8988T (cell line): ENCODE data around the gene MC1R.
"Not testable (repeated sequence)": the region's sequence is repeated elsewhere in the genome, so short reads cannot be mapped to it uniquely, and the experiment has no call there.

Source experiments
- DNase-seq: peaks from one replicate; pipeline ENCODE4 v3.0.0; 2011

The MC1R gene

DNA sequence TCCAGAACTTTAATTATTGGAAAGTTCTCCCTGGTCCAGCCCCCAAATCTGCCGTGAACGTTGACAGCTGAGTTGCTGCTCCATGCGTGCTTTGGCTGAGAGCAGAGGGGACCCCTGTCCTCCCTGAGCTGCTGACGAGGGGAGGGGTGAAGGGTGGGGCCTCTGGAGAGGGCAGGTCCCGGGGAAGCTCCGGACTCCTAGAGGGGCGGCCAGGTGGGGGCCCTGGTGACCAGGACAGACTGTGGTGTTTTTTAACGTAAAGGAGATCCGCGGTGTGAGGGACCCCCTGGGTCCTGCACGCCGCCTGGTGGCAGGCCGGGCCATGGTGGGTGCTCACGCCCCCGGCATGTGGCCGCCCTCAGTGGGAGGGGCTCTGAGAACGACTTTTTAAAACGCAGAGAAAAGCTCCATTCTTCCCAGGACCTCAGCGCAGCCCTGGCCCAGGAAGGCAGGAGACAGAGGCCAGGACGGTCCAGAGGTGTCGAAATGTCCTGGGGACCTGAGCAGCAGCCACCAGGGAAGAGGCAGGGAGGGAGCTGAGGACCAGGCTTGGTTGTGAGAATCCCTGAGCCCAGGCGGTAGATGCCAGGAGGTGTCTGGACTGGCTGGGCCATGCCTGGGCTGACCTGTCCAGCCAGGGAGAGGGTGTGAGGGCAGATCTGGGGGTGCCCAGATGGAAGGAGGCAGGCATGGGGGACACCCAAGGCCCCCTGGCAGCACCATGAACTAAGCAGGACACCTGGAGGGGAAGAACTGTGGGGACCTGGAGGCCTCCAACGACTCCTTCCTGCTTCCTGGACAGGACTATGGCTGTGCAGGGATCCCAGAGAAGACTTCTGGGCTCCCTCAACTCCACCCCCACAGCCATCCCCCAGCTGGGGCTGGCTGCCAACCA lies at the start of gene MC1R:
Gene MC1R (plus strand): TSS at position 410 of the 895 bp plus-strand sequence. CDS start 397 bp downstream, at position 807.
- peak; percentile 91 for DNase-seq

DNA sequence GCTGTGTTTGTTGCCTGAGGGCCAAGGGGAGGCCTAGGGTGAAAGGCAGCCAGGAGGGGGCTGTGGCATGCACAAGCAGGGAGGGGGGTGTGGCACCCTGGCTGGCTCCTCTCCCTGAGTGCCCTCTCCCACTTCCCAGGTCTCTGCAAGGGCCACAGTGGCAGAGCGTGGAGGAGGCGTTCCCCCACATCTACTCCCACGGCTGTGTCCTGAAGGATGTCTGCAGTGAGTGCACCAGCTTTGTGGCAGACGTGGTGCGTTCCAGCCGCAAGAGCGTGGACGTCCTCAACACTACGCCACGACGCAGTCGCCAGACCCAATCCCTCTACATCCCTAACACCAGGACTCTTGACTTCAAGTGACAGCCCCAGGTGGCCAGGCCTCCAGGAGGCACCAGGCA lies 48.8 kb upstream of the MC1R start:
- DNase-seq = no peak

DNA sequence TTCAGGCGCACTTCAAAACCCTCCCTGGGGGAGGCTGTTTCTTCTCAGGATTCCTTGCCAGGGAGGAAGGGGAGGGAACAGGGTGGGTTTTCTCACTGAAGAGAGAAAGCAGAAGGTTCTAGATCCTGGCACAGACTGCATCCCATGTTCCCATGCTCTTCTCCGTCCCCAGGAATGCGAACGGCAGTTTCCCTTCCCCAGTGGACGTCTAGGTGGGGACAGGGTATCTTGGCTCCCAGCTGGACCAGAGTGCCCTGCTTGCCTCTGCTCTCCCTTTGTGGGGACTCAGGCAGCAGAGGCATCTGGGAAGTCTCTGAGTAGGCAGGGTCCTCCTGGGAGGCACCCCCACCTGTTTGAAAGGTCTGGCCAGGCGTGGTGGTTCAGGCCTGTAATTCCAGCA lies 48.2 kb upstream of the MC1R start:
- DNase-seq = no peak

DNA sequence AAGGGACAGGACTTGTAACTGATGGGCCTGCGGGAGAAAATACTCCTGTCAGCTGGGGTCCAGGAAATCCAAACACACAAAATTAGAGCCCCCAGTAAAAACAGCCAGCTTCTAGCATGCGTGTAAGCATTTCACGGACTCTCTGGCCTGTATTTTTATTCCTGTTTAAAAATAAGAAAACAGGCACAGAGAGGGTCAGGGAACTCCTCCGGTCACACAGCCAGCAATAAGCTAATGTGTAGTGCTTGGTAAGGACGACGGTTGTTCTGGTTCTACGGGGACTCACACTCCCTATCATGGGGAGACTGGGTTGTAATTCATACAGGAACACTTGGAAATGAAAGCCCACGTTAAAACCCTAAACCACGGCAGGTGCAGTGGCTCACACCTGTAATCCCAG lies 46.8 kb upstream of the MC1R start:
- no peak for DNase-seq

DNA sequence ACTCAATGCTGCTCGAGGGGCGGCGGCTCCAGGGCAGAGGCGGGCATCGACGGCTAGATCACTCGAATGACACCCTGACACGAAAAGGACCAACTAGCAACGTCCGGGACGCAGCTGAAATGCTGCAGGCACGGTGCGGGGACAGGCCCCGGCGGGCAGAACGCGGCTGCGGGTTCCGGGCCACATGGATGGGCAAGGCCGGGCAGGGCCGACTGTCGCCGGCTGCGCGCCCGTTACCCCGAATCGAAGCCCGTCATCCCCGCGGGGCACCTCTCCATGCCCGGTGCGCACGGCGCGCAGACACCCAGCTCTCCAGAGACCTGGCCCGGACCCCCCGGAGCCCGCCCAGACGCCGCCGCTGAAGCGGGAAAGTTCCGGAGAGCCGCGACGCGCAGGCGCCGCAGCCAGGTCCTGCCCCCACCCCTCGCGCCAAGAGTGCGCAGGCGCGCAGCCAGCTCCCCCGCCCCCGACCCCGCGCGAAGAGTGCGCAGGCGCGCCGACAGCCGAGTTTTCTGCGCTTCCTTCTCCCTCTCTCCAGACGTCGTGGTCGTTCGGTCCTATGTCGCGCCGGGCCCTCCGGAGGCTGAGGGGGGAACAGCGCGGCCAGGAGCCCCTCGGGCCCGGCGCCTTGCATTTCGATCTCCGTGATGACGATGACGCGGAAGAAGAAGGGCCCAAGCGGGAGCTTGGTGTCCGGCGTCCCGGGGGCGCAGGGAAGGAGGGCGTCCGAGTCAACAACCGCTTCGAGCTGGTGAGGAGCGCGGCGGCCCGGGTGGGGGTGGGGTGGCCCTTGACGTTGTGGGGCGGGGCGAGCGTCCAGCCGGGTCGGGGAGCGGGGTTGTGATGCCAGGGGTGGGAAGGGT lies 45.3 kb upstream of the MC1R start, which contains the start of gene TCF25:
Gene TCF25 (plus strand): TSS at position 484 of the 863 bp plus-strand sequence. CDS start 76 bp downstream, at position 560.
- DNase-seq = peak; percentile 89

DNA sequence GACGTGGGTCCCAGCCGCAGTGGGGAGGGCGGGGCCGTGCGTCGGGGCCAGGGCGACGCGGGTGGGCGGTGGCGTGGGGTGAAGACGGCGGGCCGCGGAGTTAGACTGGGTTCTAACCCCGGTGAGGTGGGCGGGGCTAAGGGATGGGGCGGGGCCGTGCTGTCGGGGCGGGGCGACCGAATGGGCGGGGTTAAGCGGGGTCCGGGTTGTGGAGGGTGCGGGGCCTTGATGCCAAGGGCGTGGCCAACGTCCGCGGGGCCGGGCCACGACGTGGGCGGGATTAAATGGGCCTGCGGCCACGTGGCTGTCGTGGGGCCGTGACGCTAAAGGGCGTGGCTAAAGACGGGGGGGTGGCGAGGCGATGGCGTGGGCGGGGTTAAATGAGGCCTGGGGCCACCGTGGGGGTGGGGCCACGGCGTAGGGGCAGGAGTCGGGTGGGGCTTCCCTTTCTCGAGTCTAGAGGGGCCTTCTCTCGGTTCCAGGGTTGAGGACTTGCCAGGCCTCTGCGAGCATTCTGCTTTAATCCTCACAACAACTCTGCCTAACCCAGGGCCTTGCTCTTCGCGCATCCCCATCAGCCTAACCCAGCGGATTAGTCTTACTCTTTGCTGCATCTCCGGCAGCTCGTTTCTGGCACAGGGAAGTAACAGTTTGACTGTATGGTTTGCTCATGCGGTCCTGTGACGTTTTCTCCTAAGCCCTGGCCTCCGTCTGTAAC lies 44.5 kb upstream of the MC1R start:
- DNase-seq = peak; percentile 91

DNA sequence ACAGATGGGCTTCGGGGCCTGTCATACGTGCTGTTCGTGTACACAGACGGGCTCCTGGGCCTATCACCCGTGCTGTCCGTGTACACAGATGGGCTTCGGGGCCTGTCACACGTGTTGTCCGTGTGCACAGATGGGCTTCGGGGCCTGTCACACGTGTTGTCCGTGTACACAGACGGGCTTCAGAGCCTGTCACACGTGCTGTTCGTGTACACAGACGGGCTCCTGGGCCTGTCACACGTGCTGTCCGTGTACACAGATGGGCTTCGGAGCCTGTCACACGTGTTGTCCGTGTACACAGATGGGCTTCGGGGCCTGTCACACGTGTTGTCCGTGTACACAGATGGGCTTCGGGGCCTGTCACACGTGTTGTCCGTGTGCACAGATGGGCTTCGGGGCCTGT lies 39.5 kb upstream of the MC1R start:
- DNase-seq = not testable (repeated sequence)

DNA sequence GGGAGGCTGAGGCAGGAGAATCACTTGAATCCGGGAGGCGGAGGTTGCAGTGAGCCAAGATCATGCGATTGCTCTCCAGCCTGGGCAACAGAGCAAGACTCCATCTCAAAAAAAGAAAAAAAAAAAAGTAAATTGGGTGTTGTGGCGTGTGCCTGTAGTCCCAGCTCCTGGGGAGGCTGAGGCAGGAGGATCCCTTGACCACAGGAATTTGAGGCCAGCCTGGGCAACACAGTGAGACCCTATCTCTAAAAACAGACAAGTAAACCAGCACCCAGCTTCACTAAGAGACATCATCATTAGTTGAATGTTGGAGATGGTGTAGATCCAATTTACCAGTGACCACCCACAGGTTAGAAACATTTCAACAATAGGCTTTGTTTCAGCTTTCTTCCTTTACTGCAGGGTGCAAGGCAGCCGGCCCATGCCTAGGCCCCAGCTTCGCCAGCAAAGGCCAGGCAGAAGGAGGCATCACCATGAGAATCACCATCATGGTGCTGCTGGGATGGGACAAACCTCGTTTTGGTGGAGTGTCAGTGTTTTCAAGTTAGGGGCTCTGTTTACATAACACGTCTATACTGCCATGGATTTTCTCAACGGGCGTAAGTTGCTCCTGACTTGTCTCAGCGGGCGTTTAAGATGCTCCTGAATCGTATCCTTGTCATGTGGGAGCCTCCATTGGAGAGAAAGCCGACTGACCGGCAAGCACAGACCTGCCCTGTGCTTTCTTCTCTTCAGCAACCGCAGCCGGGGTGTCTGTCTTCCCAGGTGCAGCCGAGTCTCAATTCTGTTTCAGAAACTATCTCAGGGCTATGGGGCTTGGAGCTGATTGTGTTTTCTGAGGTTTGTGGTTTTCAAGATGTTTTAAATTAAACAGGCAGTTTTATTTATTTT lies 37.9 kb upstream of the MC1R start:
- DNase-seq = no peak

DNA sequence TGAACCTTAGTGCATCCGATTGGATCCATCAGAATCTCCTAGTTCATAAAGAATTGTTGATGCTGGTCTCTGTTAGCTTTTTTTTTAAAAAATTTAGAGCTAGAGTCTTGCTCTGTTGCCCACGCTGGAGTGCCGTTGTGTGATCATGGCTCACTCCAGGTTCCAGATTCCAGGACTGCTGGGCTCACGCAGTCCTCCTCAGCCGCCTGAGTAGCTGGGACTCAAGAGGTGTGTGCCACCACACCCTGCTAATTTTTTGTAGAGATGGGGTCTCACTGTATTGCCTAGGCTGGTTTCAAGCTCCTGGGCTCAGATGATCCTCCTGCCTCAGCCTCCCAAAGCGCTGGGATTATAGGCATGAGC lies 37.3 kb upstream of the MC1R start:
- DNase-seq = no peak

DNA sequence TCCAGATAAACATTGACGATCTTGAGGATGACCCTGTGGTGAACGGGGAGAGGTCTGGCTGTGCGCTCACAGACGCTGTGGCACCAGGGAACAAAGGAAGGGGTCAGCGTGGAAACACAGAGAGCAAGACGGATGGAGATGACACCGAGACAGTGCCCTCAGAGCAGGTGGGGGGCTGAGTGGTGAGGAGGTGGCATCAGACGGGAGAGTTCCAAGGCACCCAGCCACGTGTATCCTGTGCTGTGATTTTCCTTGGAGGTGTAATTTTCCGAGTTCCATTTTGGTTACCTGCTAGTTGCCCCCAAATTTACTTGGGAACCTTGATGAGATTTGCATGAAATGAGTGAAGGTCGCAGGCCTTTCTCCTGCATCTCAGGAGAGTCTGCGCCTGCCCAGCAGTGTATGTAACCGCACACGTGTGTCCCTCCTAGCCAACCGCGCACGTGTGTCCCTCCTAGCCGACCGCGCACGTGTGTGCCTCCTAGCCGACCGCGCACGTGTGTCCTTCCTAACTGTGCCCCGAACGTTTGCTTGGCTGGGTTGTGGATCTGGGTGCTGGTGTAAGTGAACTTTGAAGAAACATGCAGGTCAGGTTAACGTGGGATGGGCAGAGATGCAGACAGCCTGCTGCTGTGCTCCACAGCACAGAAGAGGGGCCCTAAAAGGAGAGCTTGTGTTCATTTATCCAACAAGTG lies 35.2 kb upstream of the MC1R start:
- DNase-seq = no peak

DNA sequence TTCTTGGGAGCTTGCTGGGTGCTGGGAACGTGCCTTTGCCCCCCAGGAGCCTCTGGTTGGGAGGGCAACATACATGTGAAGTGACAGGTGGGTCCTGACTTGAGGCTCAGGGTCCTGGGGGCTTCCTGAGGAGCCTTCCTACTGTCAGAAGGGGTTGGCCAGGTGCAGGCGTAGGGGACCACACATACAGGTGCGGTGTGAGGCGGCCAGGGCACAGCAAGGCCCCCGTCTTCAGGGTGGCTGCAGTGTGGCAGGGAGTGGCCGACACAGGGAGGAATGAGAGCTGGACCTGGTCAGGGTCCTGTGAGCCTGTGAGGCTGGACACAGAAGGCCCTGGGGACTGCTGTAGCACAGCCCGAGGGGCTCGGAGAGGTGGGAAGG lies 34.6 kb upstream of the MC1R start:
- no peak for DNase-seq

DNA sequence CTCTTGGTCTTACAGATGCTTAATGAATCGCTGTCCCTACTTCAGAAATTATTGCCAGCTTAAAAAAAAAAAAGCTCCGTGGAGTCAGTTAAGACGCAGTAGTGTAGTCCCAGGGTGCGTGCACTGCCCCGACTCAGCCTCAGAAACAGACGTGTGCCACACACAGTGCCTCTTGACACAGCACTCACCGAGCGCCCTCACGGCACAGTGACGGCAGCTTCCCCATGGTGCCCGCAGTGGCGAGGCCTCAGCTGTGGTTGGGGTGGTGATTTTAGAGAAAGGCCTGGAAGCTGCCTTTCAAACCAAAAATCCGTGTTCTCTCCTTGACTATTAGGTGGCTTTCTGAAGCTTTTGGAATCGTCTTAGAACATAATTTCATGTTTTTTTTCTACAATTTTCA lies 31.4 kb upstream of the MC1R start:
- DNase-seq = no peak

DNA sequence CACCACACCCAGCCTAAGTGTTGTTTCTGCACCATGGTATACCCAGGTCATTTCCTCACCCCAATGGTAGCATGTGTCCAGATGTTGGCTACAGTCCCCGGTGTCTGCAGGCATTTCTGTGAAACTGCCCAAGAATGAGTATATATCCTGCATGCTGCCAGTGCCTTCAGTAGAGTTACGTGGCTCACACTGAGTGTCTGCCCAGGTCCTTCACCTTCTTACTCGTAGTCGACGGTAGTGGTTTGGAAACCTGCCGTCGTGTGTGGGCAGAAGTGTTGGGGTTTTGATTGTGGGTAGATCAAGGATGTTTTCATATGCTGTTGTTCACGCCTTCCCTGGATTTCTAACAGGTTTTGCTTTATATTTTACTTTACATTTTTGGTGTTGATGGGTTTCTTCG lies 28.5 kb upstream of the MC1R start:
- no peak for DNase-seq

DNA sequence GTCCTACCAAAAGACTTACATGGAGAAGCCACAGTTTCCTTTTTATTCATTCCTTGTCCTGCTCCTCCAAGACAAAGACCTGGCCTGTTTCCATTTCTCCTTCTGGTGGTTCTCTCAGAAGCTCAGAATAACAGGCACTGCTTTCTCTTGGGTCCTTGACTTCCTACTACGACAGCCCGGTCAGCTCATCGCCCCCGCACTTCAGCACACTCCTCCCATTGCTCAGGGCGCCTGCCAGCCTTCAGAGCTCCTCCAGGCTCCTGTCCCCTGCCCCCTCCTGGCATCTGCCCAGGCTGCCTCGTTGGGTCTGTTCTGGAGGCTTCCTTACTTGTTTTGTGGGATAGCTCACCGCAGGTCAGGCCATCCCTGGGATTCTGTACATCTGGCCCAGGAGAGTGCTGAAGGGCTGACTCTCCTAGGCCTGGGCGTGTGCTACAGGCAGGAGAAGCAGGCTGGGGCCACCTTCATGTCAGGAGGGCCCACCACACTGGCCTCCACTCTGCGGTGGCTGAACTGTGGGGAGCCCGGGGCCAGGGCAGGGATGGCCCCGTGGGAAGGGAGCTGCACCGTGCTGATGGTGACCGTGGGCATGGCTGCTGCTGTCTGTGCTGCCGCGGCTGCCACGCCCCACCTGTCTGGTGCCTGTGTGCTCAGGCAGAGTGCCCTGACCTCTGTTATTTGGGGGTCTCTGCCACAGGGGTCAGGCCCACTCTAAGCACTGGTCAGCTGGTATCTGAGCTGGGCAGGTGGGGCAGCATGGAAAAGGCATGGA lies 27.6 kb upstream of the MC1R start:
- DNase-seq = no peak

DNA sequence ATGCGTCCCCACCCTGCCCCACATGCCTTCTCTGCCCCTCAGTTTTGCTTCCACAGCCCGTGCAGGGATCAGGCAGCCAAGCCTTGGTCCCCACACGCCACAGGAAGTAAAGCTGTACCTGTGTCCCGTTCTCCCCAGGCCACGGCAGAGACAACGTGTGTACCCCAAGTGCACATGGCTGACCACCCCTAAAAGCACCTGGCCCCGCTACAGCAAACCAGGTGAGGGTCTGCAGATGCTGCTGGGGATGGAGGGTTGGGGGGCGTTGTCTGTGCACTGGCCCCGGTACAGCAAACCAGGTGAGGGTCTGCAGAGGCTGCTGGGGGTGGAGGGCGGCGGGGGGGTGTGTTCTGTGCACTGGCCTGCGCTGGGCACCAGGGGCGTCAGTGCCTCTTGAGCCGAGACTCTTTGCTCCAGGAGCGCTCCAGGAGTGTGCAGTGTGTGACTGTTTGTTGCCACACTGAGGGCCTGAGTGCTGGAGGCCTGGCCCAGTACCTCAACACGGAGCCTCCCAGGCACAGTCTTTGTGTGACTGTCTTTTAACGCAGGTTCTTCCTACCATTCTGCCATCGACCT lies 26.5 kb upstream of the MC1R start:
- peak; percentile 81 for DNase-seq

DNA sequence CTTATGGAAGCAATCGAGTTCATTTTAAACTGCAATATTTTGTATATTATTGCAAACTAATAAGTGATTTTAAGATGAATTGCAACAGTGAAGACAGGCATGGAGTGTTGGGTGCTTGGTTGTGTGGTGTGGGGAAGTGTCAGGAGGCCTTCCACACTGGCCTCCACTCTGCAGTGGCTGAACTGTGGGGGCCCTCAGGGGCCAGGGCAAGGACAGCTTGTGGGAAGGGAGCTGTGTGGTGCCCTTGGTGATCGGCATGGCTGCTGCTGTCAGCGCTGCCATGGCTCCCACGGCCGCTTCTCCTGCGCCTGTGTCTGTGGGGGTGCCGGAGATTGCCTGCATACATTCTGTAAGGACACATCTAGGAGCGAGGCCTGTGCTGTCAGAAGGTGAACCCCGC lies 26.0 kb upstream of the MC1R start:
- DNase-seq = no peak

DNA sequence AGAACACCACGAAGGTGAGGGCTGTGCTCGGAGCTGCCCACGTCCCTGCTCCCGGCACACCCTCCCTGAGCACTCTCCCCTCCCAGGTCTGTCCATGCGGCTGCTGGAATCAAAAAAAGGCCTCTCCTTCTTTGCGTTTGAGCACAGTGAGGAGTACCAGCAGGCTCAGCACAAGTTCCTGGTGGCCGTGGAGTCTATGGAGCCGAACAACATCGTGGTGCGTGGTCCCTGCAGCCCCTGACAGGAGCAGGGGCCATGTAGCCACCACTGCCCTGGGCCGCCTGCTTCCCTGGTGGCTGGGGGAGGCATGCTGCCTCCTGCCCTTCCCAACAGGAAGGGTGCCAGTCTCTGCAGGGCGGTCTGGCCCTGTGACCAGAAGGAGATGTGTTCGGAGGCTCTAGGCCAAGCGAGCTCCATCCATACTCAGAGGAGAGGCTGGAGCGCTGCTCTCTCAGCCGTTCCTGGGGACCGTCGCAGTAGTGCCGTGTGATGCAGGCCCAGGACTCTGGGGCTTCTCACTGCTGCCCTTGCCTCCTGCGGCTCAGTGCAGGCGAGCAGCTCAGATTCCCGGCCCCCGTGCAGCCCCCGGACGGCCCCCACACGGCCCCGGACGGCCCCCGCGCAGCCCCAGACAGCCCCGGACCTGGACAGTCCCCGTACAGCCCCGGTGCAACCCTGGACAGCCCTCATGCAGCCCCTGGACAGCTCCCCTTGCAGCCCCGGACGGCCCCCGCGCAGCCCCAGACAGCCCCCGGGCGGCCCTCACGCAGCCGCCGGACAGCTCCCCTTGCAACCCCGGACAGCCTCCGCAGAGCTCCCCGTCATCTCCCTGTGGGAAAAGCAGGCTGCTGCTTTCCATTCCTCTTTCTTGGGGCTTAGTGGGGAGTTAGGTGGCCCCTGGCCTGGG lies 24.8 kb upstream of the MC1R start:
- no peak for DNase-seq

DNA sequence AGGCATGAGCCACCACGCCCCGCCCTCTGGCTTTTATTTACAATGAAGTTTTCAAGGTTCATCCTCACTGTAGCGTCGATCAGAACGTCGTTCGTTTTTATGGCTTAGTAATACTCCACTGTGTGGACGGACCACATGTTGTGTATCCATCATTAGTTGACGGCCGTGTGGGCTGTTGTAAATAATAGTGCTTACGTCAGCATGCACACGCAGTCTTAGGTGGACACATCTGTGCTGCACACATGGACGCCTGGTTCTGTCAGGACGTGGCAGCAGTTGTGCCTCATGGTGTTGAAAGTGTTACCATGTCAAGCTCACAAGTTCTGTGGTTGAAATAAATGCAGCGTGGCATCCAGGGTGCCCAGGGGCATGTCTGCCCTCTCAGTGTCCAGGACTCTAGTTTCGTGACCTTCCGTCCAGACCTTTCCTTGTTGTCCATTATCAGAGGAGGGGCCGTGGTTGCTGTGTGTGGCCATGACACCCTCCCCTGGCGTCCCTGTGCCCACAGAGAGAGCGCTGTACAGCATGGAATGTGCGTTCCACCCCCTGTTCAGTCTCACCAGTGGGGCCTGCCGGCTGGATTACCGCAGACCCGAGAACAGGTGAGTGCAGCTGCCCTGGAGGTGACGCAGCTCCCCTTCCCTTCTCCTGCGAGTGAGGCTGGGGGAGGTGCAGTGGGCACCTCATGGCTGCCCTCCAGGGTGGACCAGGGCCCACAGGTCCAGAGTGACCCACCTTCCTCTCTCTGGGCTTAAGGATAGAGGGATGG lies 23.0 kb upstream of the MC1R start:
- DNase-seq = no peak
